Measurements from ENCODE around the gene NFIA. TPM values are rescaled to one million over a fixed set of nuclear protein-coding genes. Genes with fewer than 3 reads are reported as not detected.

Gene NFIA
- total RNA-seq, 4 donors from 2014 or later = 27.9 to 79.9 (median 36.7) TPM

DNA sequence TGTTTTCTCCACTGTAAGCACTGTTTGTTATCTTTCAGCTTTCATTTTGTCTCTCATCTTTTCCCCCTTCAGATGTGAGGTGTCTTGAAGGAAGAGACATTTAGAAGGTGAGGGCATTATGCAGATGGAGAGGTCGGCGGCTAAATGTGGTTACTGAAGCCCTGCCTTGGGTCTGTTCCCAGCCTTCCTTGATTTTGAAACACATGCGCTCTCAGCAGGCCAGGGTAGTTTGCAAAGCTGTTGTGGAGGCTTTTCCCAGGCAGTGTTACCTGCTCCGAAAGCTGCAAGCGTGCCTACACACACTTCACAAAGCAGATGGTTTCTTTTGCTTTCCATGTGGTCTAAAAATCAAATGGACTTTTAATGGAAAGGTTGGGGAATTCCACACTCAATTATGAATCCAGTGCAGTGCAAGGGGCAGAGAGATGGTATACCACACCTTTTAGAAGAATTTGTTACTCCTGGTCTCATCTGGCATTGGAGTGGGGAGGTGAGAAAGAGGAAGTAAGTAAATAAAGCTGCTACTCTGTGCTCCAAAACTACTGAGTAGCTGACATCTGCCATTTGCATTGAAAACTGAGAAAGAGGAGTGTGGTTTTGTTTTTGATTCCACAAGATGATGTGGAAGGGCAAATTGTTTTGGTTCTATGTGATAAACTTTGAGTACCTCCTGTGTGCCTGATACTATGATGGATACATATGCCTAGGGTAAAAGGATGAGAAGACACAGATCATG is 91.9 kb downstream of the NFIA start:
- TF ChIP-seq, protein P1, sequence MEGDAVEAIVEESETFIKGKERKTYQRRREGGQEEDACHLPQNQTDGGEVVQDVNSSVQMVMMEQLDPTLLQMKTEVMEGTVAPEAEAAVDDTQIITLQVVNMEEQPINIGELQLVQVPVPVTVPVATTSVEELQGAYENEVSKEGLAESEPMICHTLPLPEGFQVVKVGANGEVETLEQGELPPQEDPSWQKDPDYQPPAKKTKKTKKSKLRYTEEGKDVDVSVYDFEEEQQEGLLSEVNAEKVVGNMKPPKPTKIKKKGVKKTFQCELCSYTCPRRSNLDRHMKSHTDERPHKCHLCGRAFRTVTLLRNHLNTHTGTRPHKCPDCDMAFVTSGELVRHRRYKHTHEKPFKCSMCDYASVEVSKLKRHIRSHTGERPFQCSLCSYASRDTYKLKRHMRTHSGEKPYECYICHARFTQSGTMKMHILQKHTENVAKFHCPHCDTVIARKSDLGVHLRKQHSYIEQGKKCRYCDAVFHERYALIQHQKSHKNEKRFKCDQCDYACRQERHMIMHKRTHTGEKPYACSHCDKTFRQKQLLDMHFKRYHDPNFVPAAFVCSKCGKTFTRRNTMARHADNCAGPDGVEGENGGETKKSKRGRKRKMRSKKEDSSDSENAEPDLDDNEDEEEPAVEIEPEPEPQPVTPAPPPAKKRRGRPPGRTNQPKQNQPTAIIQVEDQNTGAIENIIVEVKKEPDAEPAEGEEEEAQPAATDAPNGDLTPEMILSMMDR (IDR thresholded peaks at IDR 0.05) = no peak
- no peak for TF ChIP-seq POLR2A (IDR thresholded peaks at IDR 0.05)
- Histone ChIP-seq H3K4me1 (peaks cover 21 to 72% (median 35%) of the 10 kb centered on the region in 3 donors), H3K4me3 (no peak overlapping the region), H3K27ac (peak overlapping the region in 1 of 4 donors; percentile 65), H3K36me3 (peaks cover 0 to 7% (median 0%) of the 10 kb centered on the region in 3 donors), H3K9me3 (no peaks in the 10 kb centered on the region), H3K27me3 (no peaks in the 10 kb centered on the region)
- WGBS, 2 donors = 67 to 91% methylated on average over 2 to 5 of the region's 5 CpGs
- intact Hi-C loops (cut with DNase I) = no loop called here
- no peak for DNase-seq

DNA sequence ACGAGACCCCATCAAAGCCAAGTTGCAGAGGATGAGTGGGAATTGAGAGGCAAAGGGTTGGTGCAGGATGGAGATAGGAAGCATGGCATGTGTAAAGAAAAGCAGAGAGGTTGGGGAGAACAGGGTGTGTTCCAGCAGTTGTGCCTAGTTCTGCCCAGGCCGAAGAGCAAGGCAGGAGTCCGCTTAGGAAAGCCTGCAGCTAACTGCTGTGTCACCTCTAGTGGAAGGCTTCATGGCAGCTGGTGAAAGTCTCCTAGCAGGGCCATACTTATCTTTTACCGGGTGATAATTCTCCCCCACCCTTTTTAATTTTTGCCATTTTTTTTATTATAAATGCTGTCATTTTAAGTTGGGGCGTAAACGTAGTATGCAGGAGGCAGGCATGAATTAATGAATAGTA is 93.6 kb downstream of the NFIA start:
- H3K27ac ChIP-seq = no peak overlapping the region
- H3K4me3 ChIP-seq = no peak overlapping the region
- intact Hi-C loops (cut with DNase I) = no loop called here
- H3K4me1 ChIP-seq = peaks cover 12 to 66% (median 17%) of the 10 kb centered on the region in 3 donors
- 84 to 89% methylated on average over 5 to 6 of the region's 6 CpGs for WGBS, 2 donors
- no peak for TF ChIP-seq POLR2A (IDR thresholded peaks at IDR 0.05)
- TF ChIP-seq, protein P1 (IDR thresholded peaks at IDR 0.05) = no peak
- peaks cover 0 to 7% (median 0%) of the 10 kb centered on the region in 3 donors for H3K36me3 ChIP-seq
- no peaks in the 10 kb centered on the region for H3K27me3 ChIP-seq
- DNase-seq = no peak
- no peaks in the 10 kb centered on the region for H3K9me3 ChIP-seq

DNA sequence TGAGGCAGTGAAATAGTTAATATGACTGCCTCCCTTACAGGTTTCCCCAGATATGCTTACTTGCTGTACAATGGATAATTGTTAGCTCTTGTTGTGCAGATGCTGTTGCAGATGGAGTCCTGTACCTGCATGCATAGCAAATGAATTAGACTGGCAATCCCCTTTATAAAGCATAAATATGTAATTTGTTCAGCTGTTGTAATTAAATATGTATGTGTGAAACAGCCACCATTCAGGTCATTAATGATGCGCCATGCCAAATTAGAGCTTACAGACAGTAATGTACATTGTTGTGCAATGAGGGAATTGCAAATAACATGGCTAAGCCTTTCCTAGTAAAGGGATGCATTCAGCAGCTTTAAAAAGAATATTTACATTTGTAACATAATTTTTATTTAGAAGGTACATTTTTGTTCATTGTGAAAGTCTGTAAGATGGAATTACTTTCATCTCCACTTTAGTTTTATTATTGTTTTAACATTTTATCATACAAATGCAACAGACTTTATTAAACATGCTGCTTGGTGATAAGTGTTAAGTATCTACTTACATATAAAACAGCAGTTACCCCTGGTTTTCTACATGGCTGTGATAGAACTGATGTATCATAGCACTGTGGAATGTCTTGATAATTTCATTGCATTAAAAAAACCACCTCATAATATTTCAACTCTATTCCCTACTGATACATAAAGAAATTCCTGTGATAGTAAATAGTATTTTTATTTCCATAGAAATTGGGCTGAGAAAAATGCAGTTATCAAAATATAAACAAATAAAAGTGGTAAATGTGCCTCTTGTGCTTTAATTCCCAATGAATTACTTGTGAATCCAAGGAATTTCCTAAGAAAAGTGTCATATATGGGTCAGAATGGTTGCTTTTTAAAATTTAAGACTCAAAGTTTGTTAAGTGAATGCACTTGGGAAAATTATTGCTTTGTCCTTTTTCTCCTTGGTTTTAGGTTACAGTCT is 99.0 kb downstream of the NFIA start:
- Histone ChIP-seq H3K36me3 (no peaks in the 10 kb centered on the region), H3K4me1 (peaks cover 22 to 80% (median 30%) of the 10 kb centered on the region in 3 donors), H3K4me3 (no peak overlapping the region), H3K9me3 (no peaks in the 10 kb centered on the region), H3K27ac (peak overlapping the region in 1 of 4 donors; percentile 81), H3K27me3 (no peaks in the 10 kb centered on the region)
- WGBS, 2 donors = 90% methylated on average over 1 of the region's 1 CpG
- no peak for DNase-seq
- intact Hi-C loops (cut with DNase I) = no loop called here
- no peak for TF ChIP-seq POLR2A (IDR thresholded peaks at IDR 0.05)
- TF ChIP-seq, protein P1 (IDR thresholded peaks at IDR 0.05) = no peak

DNA sequence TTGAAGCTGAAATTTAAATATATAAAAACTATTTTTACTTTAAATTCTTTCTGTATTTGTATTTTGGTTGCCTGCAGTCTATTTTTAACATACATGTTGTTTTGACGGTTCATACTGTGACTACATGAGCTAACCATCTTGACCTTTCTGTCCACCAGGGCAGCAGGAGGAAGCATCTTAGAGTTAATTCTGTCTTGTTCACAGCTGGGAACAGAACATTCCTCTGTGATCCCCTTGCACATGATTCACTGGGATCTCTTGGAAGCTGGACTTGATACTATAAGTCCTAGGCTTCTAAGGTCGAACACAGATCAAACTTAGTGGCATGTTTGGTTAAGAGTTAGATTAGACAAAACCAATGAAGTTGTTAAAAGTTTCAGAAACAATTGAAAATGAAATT is 99.7 kb downstream of the NFIA start:
- no peaks in the 10 kb centered on the region for H3K27me3 ChIP-seq
- no peak overlapping the region for H3K4me3 ChIP-seq
- H3K36me3 ChIP-seq = no peaks in the 10 kb centered on the region
- TF ChIP-seq, protein P1 (IDR thresholded peaks at IDR 0.05) = peak in 1 of 6 experiments; percentile 18
- TF ChIP-seq POLR2A (IDR thresholded peaks at IDR 0.05) = no peak
- no peak for DNase-seq
- H3K4me1 ChIP-seq = peaks cover 22 to 87% (median 37%) of the 10 kb centered on the region in 3 donors
- intact Hi-C loops (cut with DNase I) = no loop called here
- no peaks in the 10 kb centered on the region for H3K9me3 ChIP-seq
- peak overlapping the region in 3 of 4 donors; percentile 2 to 87 (median 81) for H3K27ac ChIP-seq
- WGBS, 2 donors = 50 to 51% methylated on average over 2 of the region's 2 CpGs

Data from esophagus squamous epithelium (tissue), 5 donors.